Bladder microvascular endothelial cell (primary cell): ENCODE measurements around the gene IRS1. TPM values are rescaled to one million over a fixed set of nuclear protein-coding genes. Genes with fewer than 3 reads are reported as not detected.

Experiments
- total RNA-seq: library from RNA; depleted of rRNA; stranded (reverse); fragments of >200 nt; gene quantifications from 2 replicates; pipeline ENCODE4 v1.2.3, GENCODE V29; 2014

IRS1 gene
- 0.06 and 0.16 TPM in 2 replicates for total RNA-seq

GRCh38 chr2:226799211-226799975, at the start of gene IRS1:
Gene IRS1 (minus strand): TSS chr2:226799820. CDS start chr2:226798738, 1,082 bp downstream.

GRCh38 chr2:226835796-226836547, 36.4 kb upstream of the IRS1 start, which contains the start of gene RHBDD1:
Gene RHBDD1 (plus strand): TSS chr2:226836054. CDS start chr2:226864694, 28,640 bp downstream.

Other genes starting within 250 kb of the IRS1 start
- 4.0 and 26.9 TPM in 2 replicates for gene RHBDD1, start 36.2 kb upstream of the IRS1 start, total RNA-seq